ENCODE data around the gene UBR3. TPM values are rescaled to one million over a fixed set of nuclear protein-coding genes. Genes with fewer than 3 reads are reported as not detected.

The UBR3 gene
- total and polyA plus RNA-seq, 2 of the 4 experiments (the other 2 are of a cell fraction): 10.0 to 33.9 TPM

DNA sequence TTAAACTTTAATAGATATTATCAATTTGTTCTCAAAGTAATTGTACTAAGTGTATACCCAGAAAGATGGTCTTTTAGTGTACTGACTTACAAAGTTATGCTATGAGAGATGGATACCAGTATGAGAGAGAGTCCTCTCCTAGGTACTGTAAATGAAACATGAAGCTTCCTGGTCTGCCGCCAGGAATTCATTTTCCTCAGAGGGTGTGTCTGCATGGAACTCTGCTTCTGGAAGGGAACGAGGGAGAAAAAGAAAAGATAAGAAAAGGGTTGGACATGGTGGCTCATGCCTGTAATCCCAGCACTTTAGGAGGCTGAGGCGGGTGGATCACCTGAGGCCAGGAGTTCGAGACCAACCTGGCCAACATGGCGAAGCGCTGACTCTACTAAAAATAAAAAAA is 30.8 kb upstream of the UBR3 start:
- Histone ChIP-seq H3K23ac (ENCODE audit: low read depth, low read length) (no peak overlapping the region), H2BK20ac (ENCODE audit: low read depth, low read length) (no peak overlapping the region), H3K9me1 (ENCODE audit: insufficient read depth, low read length) (no peaks in the 10 kb centered on the region), H4K5ac (ENCODE audit: low read depth, low read length) (no peak overlapping the region), H3K56ac (ENCODE audit: extremely low read depth, insufficient read depth, low read length) (no peak overlapping the region), H2AK5ac (ENCODE audit: low read depth, low read length) (no peak overlapping the region), H3K9me3 (ENCODE audit: control insufficient read depth, insufficient read depth, low read length) (no peaks in the 10 kb centered on the region), H4K20me1 (ENCODE audit: insufficient read depth, low read length) (no peaks in the 10 kb centered on the region), H3K4me1 (ENCODE audit: control insufficient read depth, insufficient read depth, low read length) (no peaks in the 10 kb centered on the region), H3K14ac (replicated peaks; ENCODE audit: low read depth, low read length) (no peak overlapping the region), H3K9ac (ENCODE audit: low read depth, low read length) (no peak overlapping the region), H2BK5ac (ENCODE audit: low read depth, low read length, poor library complexity, severe bottlenecking) (no peak overlapping the region), H3K4ac (ENCODE audit: low read depth, low read length) (no peak overlapping the region), H2AK9ac (replicated peaks; ENCODE audit: low read depth, low read length, poor library complexity) (no peak overlapping the region), H2BK120ac (ENCODE audit: low read depth, low read length) (no peak overlapping the region), H3K36me3 (ENCODE audit: control insufficient read depth, insufficient read depth, low read length) (no peaks in the 10 kb centered on the region), H4K91ac (ENCODE audit: insufficient read depth, low read depth, low read length) (no peak overlapping the region), H3K27me3 (ENCODE audit: control insufficient read depth, insufficient read depth, low read length) (no peaks in the 10 kb centered on the region), H2AFZ (replicated peaks; ENCODE audit: low read length, poor library complexity) (no peak overlapping the region), H3K4me2 (ENCODE audit: low read depth, low read length) (no peak overlapping the region), H4K8ac (ENCODE audit: low read depth in 2 of 2, low read length in 2 of 2) (no peak overlapping the region), H3K27ac (ENCODE audit: insufficient read depth, low read length) (no peak overlapping the region), H3K4me3 (ENCODE audit: insufficient read depth, low read depth, low read length) (no peak overlapping the region), H2BK15ac (ENCODE audit: low read depth, low read length) (no peak overlapping the region), H3K18ac (ENCODE audit: low read depth, low read length) (no peak overlapping the region), H3K79me1 (ENCODE audit: low read depth in 1 of 2, low read length in 2 of 2) (peaks cover 0 to 4% of the 10 kb centered on the region in 2 experiments; a peak in 1 of 4 replicates)
- no TSS peak for BruUV-seq (replicated peaks)
- ATAC-seq (ENCODE audit: low read depth) (no peak), DNase-seq (peak; percentile 19)
- intact Hi-C loops (cut with micrococcal nuclease) (loop anchor here (10.0 kb wide), 1 partner anchor 222 kb away; the partner anchor contains the start of gene FASTKD1), in situ Hi-C loops (cut with MboI; ENCODE audit: low sequenced_read_pairs) (no loop called here), dilution Hi-C loops (cut with HindIII; ENCODE audit: low sequenced_read_pairs, unreplicated experiment) (no loop called here)
- 20% methylated on average over 1 of the region's 6 CpGs; no CpG with 5 or more reads in 1 of the 2 experiments for WGBS, 2 experiments (ENCODE audit: extremely low coverage in 2 of 2, insufficient read length in 1 of 2)
- POLR2A ChIA-PET (ENCODE audit: unreplicated experiment): no interaction called here
- CTCF ChIA-PET: no interaction called here
- TF ChIP-seq NFE2L2 (IDR thresholded peaks at IDR 0.05; ENCODE audit: low read depth, low read length): no peak
- no peak for TF ChIP-seq MAZ (IDR thresholded peaks at IDR 0.05; ENCODE audit: borderline replicate concordance, low read depth, low read length)
- TF ChIP-seq MAFK (IDR thresholded peaks at IDR 0.05; ENCODE audit: low read depth, low read length): no peak
- TF ChIP-seq CEBPB (IDR thresholded peaks at IDR 0.05; ENCODE audit: low read depth, low read length): no peak
